ENCODE data around the gene TPD52L1. TPM values are rescaled to one million over a fixed set of nuclear protein-coding genes. Genes with fewer than 3 reads are reported as not detected.

The TPD52L1 gene
- total RNA-seq, 1 donor from 2014 or later: not detected

DNA sequence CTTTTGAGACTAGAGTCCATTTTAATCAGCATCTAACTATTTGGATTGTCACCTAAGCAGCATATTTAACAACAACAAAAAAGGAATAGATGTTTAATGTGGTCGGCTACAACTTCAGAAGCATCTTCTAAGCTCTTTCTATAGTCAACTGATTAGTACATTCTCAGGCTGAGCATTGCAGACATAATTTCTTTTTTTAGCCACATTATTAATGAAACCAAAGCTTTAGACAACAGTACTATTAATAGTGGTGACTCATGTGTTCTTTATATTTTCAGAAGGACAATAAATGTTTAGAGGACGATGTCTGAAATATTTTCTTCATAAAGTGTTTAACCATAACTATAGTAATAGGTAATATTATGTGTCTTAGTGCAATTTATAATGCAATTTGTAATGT lies 52.4 kb downstream of the TPD52L1 start:
- intact Hi-C loops (cut with micrococcal nuclease): no loop called here

DNA sequence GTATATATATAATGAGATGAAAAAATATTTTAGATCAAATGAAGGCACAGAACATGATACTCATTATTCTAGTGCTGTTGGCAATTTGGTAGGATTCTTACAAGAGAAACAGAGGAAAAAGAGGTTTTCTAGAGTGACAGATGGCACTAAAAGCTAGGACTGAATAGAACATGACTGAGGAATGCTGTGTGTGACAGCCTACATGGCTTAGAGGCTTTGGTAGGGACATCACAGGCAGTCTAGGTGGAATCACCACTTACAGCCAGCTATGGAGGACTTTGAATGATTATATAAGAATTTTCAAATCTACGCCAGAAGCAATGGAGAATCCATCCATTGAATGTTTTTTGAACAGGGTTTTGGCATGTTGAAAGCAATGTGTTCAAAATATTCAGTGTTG lies 52.8 kb downstream of the TPD52L1 start:
- intact Hi-C loops (cut with micrococcal nuclease): no loop called here

DNA sequence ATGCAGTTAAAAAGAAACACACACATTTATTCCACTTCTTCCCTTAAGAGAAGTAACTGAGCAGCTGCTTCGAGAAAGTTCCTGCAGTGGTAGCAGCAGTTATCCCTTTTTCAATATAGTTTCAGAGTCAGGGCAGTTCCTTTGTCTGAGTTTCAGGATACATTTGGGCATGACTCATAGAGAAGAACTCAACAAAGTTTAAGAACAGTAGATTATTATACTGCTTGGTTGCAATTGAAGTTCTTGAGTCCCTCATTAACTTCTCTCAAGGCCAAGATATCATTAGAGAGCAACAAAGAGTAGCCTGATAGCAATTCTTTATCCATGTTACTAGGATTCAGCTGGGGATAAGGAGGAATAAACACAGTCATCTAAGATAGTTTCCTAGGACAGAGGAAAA lies 54.4 kb downstream of the TPD52L1 start:
- intact Hi-C loops (cut with micrococcal nuclease): no loop called here

DNA sequence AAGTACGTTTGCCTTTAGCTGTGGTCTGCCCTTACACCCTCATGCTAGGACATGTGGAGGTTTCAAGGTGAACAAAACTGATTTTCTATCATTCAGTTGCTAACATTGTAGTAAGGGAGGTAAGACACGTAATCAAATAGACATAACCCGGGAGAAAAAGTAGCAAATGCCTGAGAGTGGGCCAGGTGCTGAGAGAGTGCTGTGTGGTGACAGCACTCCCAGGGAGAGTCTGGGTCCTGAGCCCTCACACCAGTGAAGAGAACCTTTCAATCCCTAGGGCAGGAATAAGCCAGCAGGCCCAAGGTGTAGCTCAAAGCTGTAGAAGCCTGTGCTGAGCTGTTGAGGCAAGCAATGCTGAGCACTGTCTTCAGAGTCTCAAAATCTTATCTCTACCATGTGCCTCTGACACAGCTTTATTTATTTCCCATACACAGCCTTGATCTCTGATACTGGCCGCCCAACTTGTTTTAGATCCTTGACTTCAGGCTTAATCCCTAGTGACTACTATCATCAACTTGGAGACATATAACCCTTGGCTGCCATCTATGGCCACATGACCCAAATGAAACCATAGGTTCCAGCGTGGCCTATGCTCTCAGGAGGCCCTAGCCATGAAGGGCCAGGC lies 55.2 kb downstream of the TPD52L1 start:
- intact Hi-C loops (cut with micrococcal nuclease): no loop called here

DNA sequence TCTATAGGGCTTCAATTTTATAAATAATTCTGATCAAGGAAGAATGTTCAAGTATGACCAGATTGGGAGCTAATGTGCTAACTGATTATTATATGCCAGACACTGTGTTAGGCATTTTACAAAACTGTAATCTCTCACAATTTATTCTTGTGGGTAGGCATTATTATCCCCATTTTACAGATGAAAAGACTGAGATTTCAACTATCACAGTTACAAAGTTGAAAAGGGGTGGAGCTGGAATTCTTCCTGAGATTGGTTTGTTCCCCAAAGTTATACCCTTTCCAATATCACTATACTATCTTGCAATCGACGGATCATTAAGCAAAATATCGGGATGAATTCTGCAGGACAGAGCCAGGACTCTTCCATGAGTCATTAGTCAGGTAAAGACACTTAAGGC lies 57.1 kb downstream of the TPD52L1 start:
- intact Hi-C loops (cut with micrococcal nuclease): no loop called here

DNA sequence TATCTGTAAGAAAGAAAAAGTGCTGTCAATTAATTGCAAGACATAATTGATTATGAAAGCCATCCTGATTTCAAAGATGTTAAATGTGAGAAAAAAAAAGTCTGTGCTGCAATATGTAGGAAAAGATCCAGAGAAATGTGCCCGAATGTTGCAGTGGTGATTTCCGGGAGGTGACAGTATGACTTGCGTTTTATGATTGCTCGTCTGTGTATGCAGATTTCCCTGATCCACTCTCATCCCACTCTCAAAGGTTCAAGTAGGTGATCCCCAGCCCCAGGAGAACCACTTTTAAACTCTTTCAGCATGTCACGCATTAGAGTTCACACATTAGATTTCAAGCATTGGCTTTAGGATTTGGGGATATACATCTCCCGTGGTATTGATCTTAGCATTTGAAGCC lies 57.8 kb downstream of the TPD52L1 start:
- intact Hi-C loops (cut with micrococcal nuclease): no loop called here

DNA sequence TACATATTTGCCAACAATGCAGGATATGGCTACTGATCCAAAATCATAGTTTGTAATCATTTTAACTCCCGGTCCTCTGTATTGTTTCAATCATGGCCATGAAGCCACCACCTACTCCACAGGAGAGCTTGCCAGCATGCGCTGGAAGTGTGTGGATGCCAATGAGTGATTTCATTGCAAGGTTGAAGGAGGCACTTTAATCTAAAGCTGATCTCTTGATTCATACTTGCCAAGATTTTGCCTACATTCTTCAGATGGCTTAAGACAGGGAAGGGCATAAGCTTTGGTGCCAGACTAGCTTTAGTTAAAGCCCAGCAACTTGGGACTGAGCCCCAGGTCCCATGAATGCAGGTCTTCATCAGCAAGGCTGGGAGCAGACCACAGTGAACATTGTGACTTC lies 58.8 kb downstream of the TPD52L1 start:
- intact Hi-C loops (cut with micrococcal nuclease): no loop called here

DNA sequence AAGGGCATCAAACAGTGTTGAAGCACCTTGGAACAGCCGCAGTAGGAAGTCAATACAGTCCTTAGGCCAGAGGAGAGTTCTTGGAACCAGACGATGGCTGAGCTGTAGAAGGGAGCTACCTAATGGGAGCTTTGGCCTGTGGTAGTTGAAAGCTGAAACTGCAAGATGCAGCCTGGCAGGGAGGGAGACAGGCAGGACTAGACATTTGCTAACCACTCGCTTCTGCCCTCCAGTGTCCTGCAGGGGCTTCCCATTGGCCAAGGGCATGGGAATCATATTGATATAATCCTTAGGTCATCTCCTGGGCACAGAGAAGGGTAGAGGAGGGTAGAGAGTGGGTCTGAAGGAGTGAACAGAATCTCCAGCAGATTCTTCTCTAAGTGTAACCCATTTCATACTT lies 60.4 kb downstream of the TPD52L1 start:
- intact Hi-C loops (cut with micrococcal nuclease): no loop called here

DNA sequence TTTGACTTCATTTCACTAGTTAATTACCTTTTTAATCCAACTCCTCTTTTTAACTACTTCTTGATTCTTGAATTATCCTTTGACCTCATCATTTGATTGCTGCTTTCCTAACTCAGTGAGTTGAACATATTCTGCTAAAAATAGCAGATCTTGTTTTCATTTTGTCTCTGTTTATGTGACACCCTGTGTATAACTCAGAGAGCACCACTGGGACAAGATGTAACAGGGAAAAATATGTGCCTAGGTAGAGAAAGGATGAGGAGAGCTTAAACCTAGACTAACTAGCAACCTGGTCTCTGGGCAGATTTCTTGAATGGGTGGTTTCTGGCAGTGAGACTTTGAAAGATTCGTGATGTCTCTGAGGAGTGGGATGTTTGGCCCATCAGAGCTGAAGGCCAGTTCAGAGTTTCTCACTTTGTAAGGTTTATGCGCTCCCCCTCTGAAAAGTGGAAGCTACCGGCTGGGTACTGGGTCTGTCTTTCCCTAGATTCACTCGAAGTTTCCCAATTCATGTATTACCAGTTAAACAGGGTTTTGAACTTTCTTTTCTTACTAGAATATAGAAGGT lies 61.8 kb downstream of the TPD52L1 start:
- intact Hi-C loops (cut with micrococcal nuclease): no loop called here

DNA sequence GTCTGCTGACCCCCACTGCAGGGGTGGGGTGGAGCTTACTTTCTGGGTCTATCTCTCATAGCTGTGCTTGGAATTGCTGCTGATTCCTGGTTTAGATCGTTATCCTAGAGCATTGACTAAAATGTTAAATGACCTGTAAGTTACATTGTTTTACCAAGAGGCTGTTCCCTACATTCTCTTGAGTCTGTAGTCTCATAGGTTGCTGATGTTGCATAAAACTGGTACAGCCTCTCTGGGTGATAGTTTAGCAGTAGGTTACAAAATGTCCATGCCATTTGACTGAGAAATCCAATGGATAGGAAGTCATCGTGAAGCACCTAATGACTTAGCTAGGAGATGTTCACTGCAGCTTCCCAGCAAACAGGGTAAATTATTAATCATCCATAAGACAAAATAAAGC lies 62.4 kb downstream of the TPD52L1 start:
- intact Hi-C loops (cut with micrococcal nuclease): no loop called here

DNA sequence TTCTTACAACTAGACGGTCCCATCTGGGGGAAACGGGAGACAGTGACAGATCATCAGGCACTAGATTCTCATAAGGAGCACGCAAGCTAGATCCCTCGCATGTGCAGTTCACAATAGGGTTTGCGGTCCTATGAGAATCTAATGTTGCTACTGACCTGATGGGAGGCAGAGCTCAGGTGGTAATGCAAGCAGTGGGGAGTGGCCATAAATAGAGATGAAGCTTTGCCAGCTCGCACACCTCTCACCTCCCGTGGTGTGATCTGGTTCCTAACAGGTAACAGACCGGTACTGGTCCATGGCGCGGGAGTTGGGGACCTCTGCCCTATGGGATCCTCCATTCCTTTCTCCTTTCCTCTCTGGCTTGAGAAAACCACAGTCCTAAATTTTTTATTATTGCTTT lies 63.8 kb downstream of the TPD52L1 start:
- intact Hi-C loops (cut with micrococcal nuclease): no loop called here

DNA sequence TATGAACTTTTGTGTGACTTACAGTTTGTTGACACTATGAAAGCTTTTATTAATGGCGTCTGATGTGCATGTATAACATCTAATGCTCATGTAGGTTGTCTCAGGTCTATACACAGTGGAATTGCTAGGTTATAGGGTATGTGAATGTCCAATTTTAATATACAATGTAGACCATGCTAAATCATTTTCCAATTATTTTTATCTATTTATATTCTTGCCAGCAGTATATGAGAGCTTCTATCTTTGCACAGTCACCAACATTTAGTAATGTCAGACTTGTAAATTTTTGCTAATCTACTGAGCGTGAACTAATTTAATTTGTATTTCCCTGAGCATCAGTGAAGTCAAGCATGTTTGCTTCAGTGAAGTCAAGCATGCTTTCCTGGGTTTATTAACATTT lies 64.4 kb downstream of the TPD52L1 start:
- intact Hi-C loops (cut with micrococcal nuclease): no loop called here

DNA sequence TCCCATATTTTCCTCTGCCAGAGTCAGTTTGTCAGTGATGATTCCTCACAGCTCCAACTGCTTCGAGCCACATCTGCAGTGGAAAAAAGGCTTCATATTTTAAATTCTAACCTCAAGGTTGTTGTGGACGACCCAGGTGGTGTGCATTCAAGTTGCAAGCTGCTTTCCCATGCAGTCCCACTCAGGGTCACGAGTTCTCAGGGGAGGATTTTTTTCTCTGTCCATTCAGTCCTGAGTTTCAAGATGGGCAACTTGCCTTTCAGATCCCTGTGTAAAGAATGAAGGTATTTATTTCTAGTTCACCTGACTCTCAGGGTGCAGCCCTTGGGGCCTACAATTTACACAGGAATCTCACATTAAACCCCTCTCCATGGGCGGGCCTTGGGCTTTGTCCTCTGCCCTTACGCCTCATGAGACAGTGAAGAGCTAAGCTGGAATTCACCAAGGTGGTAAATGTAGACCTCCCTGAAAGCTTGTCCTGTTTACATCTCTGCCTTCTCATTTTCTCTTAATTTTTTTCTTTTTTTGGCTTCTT lies 65.9 kb downstream of the TPD52L1 start:
- intact Hi-C loops (cut with micrococcal nuclease): no loop called here

DNA sequence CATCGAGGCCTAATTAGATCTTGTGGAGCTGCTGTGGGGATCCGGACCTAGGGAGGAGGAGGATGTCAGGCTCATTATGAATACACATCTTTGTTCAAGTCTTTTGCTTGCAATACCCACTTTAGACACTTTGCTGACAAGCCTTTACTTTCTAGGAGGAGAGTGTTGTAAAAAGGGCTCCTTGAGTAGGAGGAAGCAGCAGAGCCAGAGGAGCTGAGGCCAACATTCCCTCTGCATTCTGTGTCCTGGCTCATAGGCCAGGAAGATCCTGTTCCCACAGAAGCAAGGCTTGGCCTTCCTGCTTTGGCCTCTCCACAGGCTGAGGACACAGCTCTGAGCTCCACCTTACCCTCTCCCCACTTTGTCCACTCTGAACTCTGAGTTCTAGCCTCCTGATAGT lies 67.1 kb downstream of the TPD52L1 start:
- intact Hi-C loops (cut with micrococcal nuclease): no loop called here

DNA sequence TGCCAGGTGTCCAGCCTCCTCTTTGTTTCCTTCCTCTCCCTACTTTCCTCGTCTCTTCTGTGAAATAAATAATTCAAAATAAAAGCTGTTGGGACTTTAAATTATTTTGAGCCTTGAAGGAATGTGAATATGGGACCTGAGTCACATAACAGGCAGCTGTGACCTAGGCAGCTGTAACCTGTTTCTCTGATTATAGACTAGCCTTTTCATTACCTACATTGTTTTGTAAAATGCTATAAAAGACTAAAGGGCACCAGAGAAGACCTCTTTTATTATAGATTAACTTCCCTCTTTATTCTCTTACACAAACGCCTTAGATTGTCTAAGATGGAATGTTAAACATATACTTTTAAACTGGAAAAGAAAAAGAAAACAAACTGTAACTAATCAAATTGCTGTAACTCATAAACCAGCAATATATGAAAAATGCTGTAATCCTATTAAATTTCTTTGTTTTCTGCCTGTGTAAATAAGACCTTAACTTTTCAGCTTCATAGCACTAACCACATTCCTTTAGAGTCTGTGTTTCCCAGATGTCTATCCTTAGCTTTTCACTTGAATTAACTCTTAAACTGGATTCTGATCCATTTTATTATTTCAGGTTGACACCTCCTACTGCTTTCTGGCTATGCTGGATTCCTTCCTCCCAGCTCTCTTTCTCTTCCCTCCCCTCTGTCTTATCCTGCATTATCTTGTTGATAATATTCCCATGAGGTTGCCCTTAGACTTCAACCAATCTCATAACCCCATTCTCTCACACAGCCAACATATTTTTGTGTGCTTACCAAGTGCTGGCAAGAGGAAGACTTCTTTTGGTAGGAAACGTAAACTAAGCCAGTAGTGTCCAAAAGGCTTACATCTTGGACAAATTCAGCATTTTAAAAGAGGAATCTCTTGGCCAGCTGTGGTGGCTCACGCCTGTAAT lies 69.2 kb downstream of the TPD52L1 start:
- intact Hi-C loops (cut with micrococcal nuclease): no loop called here

DNA sequence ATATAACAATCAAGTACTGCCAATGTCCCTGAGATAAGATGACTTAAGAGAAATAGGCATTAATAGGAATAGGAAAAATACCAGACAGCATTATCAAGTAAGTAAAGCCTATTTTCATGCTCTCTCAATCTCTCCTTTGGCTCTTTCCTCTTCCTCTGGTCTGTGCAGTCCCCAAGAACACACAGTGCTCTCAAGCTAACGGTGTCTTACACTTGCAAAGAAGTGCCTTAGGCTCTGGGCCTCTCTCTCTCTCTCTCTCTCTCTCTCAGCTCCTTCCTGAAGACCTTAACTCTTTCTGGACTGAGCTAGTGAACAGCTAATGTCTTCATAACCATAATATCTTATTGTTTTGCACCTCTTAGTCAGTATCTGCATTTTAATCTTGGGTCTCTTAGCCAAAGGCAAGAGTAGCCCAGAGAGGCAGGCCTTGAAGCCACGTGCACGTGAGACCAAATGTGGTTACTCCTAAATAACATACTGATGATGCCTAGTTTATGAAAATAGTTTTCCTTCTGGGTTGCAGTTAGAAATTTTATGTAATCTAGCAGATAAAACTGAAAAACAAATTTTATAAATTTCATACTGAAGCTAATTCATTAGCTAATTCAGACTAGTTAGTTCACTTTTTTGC lies 70.8 kb downstream of the TPD52L1 start:
- intact Hi-C loops (cut with micrococcal nuclease): no loop called here

DNA sequence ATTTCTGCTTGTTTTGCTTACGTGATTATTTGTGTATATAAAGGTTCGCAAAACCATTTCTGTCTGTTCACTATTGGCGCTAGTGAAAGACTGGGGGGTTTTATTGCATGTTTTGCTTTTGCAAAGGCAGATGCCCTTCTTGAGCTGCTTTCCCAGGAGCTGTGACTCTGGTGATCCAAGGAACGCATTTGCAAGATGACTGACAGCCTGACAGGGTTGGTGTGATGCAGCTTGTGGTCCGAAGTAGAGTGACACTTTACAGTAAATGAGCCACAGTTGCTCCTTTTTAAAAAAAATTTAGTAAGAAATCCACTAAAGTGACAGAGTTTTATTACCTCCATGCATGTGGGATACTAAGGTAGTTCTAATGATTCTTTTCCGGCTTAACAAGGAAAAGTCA lies 73.7 kb downstream of the TPD52L1 start:
- intact Hi-C loops (cut with micrococcal nuclease): no loop called here

DNA sequence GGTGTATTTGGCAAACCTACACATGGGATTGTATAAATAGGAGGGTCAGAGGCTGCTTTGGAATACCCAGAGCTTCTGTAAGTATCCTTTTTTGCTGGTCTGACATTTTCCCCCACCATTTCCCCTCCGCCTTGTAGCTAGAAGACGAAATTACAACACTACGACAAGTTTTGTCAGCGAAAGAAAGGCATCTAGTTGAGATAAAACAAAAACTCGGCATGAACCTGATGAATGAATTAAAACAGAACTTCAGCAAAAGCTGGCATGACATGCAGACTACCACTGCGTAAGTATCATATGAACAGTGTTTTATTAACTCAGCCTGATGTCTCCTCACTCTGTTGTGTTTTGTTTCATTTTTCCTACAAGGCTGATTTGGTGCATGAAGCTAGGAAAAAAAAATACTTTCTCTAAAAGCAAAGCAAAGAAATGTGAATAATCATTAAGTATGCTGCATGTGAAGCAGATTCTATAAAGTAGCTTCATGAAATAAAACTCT lies 75.5 kb downstream of the TPD52L1 start:
- intact Hi-C loops (cut with micrococcal nuclease): no loop called here

DNA sequence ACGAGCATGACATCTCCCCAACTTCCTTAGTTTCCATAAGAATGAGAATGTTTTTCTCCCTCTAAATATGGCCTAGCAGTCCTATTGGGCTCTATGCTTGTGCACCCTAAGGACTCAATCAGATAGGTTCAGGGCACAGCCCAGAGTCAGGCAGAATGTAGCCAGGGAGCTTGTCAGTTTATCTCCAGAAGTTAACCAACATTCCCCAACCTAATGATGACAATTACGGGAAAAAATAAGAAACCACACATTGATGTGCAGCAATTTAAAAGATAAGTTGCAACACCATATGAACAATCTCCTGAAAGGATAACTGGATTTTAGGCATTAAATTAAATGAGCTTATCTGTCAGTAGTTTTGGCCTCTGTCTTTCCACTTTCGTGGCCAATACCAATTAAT lies 77.1 kb downstream of the TPD52L1 start:
- intact Hi-C loops (cut with micrococcal nuclease): no loop called here

DNA sequence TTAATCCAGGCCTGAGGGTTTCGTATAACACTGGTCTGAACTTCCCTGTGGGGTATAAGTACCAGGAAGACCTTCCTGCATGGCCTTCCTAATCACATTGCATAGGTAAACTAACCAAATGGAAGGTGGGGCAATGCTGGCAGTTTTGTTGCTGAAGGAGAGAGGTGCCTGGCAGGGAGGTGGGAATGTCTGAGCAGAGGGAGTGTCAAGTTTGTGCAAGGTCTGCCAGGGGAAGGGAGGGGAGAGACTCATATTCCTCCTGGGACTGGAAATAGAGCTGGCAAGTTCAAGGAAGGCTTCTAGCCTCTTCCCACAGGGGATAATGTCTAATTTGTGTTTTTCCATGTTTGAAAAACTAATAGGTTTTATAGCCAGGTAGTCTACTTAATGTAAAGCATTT lies 77.6 kb downstream of the TPD52L1 start:
- intact Hi-C loops (cut with micrococcal nuclease): no loop called here

DNA sequence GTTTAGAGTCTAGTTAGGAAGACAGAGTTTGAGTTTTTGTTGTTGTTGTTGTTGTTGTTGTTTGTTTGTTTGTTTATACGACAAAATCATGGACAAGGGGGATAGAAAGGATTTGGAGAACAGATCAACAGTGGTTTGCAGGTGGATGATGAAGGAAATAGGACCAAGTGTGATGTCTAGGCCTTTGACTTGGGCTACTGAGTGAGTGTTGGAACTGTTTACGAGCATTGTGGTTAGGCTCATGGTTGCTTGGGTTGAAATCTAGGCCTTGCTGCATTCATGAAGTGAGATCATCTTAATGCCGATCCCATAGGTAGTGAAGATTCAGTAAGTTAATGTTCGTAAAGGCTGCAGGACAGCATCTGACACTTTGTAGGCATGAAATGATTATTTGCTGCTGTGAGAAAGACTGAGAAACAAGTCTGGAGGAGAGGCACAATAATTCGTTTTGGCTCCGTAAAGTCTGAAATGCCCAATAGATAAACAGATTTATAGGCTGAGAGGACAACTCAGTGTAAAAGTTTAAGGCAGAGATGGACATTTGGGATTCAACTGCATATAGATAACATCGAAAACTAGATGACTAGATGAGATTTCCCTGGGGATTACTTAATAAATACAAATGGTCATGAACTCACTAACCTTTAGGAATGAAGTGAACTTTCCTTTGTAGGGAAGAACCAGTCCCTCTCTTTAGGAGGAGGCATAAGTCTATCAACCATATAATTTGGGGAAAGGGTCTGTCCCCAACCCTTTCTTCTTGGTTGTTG lies 78.2 kb downstream of the TPD52L1 start:
- intact Hi-C loops (cut with micrococcal nuclease): no loop called here

Data from T-helper 1 cell treated with Interleukin-12 subunit alpha and Interleukin-12 subunit beta and Interleukin-4 antibody, amounts not matched to agents 30 ng/mL and 1 ng/mL, for 36 hours (primary cell).